H9 (cell line): ENCODE measurements around the gene ITGB8. TPM values are rescaled to one million over a fixed set of nuclear protein-coding genes. Genes with fewer than 3 reads are reported as not detected.

Experiments used
- DNase-seq: peaks from one replicate; pipeline ENCODE4 v3.0.0-alpha.2; 2017
- H2AFZ ChIP-seq: one replicate; pipeline ENCODE4 v1.6.1; 2013; ENCODE audit warnings: mild to moderate bottlenecking, low read length, control low read depth, moderate library complexity
- H2AK5ac ChIP-seq: 2 replicates; pipeline ENCODE4 v1.6.1; 2013; ENCODE audit warnings: low read length, control low read depth, mixed read lengths; ENCODE audit not compliant: insufficient read length
- H2BK120ac ChIP-seq: one replicate; pipeline ENCODE4 v1.6.1; 2013; ENCODE audit warnings: low read depth, mild to moderate bottlenecking, low read length, control low read depth, inconsistent platforms; ENCODE audit not compliant: poor library complexity, severe bottlenecking
- H2BK12ac ChIP-seq: 2 replicates; pipeline ENCODE4 v1.6.1; 2013; ENCODE audit warnings: low read length, control low read depth, mixed read lengths, low read depth; ENCODE audit not compliant: insufficient read length
- H2BK15ac ChIP-seq: 2 replicates; pipeline ENCODE4 v1.6.1; 2013; ENCODE audit warnings: low read depth, low read length, control low read depth
- H2BK20ac ChIP-seq: one replicate; pipeline ENCODE4 v1.6.1; 2013; ENCODE audit warnings: low read depth, mild to moderate bottlenecking, low read length, control low read depth, inconsistent platforms; ENCODE audit not compliant: poor library complexity, severe bottlenecking
- H2BK5ac ChIP-seq: 2 replicates; pipeline ENCODE4 v1.6.1; 2013; ENCODE audit warnings: low read length, control low read depth, mixed read lengths; ENCODE audit not compliant: insufficient read length
- H3K14ac ChIP-seq: 2 replicates; pipeline ENCODE4 v1.6.1; 2013; ENCODE audit warnings: low read length, control low read depth; ENCODE audit not compliant: insufficient read depth
- H3K18ac ChIP-seq: 2 replicates; pipeline ENCODE4 v1.6.1; 2013; ENCODE audit warnings: low read depth, mild to moderate bottlenecking, mixed read lengths, low read length, control low read depth; ENCODE audit not compliant: insufficient read length
- H3K23ac ChIP-seq: 2 replicates; pipeline ENCODE4 v1.6.1; 2013; ENCODE audit warnings: low read length, control low read depth, mixed read lengths, low read depth; ENCODE audit not compliant: insufficient read length
- H3K23me2 ChIP-seq: 2 replicates; pipeline ENCODE4 v1.6.1; 2013; ENCODE audit warnings: low read depth, mild to moderate bottlenecking, mixed read lengths, low read length, control low read depth; ENCODE audit not compliant: insufficient read length, poor library complexity, severe bottlenecking
- H3K27ac ChIP-seq: 2 replicates; pipeline ENCODE4 v1.5.1; 2013; ENCODE audit warnings: low read length, control low read depth, mixed read lengths, low read depth; ENCODE audit not compliant: insufficient read length
- H3K27me3 ChIP-seq: 2 replicates; pipeline ENCODE4 v1.6.1; 2013; ENCODE audit warnings: low read length, control low read depth, inconsistent platforms; ENCODE audit not compliant: insufficient read depth
- H3K4ac ChIP-seq: 2 replicates; pipeline ENCODE4 v1.6.1; 2013; ENCODE audit warnings: low read depth, mild to moderate bottlenecking, control low read depth, inconsistent platforms, low read length, moderate library complexity
- H3K4me1 ChIP-seq: 2 replicates; pipeline ENCODE4 v1.6.1; 2013; ENCODE audit warnings: low read length, control low read depth, inconsistent platforms; ENCODE audit not compliant: insufficient read depth
- H3K4me2 ChIP-seq: 2 replicates; pipeline ENCODE4 v1.6.1; 2013; ENCODE audit warnings: low read length, control low read depth, mixed read lengths; ENCODE audit not compliant: insufficient read length, insufficient read depth
- H3K56ac ChIP-seq: 2 replicates; pipeline ENCODE4 v1.6.1; 2013; ENCODE audit warnings: low read depth, mild to moderate bottlenecking, mixed read lengths, low read length, control low read depth; ENCODE audit not compliant: insufficient read length
- H3K79me1 ChIP-seq: 2 replicates; pipeline ENCODE4 v1.6.1; 2013; ENCODE audit warnings: low read depth, mild to moderate bottlenecking, moderate library complexity, low read length, control low read depth, inconsistent platforms; ENCODE audit not compliant: insufficient read depth, poor library complexity, severe bottlenecking
- H3K79me2 ChIP-seq: 2 replicates; pipeline ENCODE4 v1.6.1; 2013; ENCODE audit warnings: low read length, control low read depth, inconsistent platforms; ENCODE audit not compliant: insufficient read depth
- H3K9ac ChIP-seq: 2 replicates; pipeline ENCODE4 v1.6.1; 2013; ENCODE audit warnings: low read length, control low read depth, mixed read lengths; ENCODE audit not compliant: insufficient read length; ENCODE audit errors: extremely low read depth
- H3K9me3 ChIP-seq: one replicate; pipeline ENCODE4 v1.6.1; 2013; ENCODE audit warnings: low read depth, low read length, inconsistent platforms; ENCODE audit not compliant: control insufficient read depth
- H3T11ph ChIP-seq: one replicate; pipeline ENCODE4 v1.6.1; 2013; ENCODE audit warnings: mild to moderate bottlenecking, low read length, control low read depth, inconsistent platforms
- H4K20me1 ChIP-seq: one replicate; pipeline ENCODE4 v1.6.1; 2013; ENCODE audit not compliant: control insufficient read depth, insufficient read length, insufficient read depth
- H4K5ac ChIP-seq: 2 replicates; pipeline ENCODE4 v1.6.1; 2013; ENCODE audit warnings: low read depth, mild to moderate bottlenecking, mixed read lengths, low read length, control low read depth; ENCODE audit not compliant: insufficient read length
- H4K8ac ChIP-seq: replicated peaks from 2 replicates; pipeline ENCODE4 v1.6.1; 2013; ENCODE audit warnings: low read length, control low read depth, mixed read lengths, low read depth; ENCODE audit not compliant: insufficient read length
- H4K91ac ChIP-seq: 2 replicates; pipeline ENCODE4 v1.6.1; 2013; ENCODE audit warnings: low read depth, mild to moderate bottlenecking, moderate library complexity, mixed read lengths, low read length, control low read depth; ENCODE audit not compliant: insufficient read length
- H3K27ac Mint-ChIP-seq, 3 experiments: 2 replicates in 2 of 3; 3 replicates in 1 of 3; pipeline ENCODE4 v1.8.0; 2020 to 2021; ENCODE audit warnings: mixed read lengths in 3 of 3, mild to moderate bottlenecking in 1 of 3, moderate library complexity in 1 of 3
- H3K27me3 Mint-ChIP-seq: 2 replicates; pipeline ENCODE4 v1.8.0; 2021; ENCODE audit warnings: low read depth, mild to moderate bottlenecking, moderate library complexity, mixed read lengths
- H3K36me3 Mint-ChIP-seq, 3 experiments: 2 replicates in 2 of 3; 3 replicates in 1 of 3; pipeline ENCODE4 v1.8.0; 2020 to 2021; ENCODE audit warnings: low read depth in 3 of 3, mixed read lengths in 3 of 3; ENCODE audit not compliant: insufficient read depth in 1 of 3
- H3K4me1 Mint-ChIP-seq, 2 experiments: 2 replicates each; pipeline ENCODE4 v1.8.0; 2020; ENCODE audit warnings: mixed read lengths in 2 of 2
- H3K4me3 Mint-ChIP-seq, 2 experiments: 2 replicates in 1 of 2; 3 replicates in 1 of 2; pipeline ENCODE4 v1.8.0; 2020 to 2021; ENCODE audit warnings: mild to moderate bottlenecking in 2 of 2, mixed read lengths in 2 of 2, moderate library complexity in 1 of 2
- H3K9me3 Mint-ChIP-seq, 2 experiments: 2 replicates in 1 of 2; 3 replicates in 1 of 2; pipeline ENCODE4 v1.8.0; 2020; ENCODE audit warnings: mild to moderate bottlenecking in 2 of 2, mixed read lengths in 2 of 2, moderate library complexity in 1 of 2
- WGBS: extraction: QIAGEN DNeasy Blood & Tissue Kit; methylation state at CpG from one replicate; pipeline ENCODE4 v1.1.7; 2013; ENCODE audit warnings: missing lambda C conversion rate, low lambda C conversion rate, mixed read lengths; ENCODE audit not compliant: insufficient read length; ENCODE audit errors: extremely low coverage; 5-methylcytosine and 5-hydroxymethylcytosine counted together
- total RNA-seq: library from RNA; stranded (reverse); gene quantifications from 2 replicates; pipeline ENCODE4 v1.2.1, GENCODE V29; 2021
- TF ChIP-seq, protein P1 (sequence below): fragments of 200-600 bp; sonication (generic); conservative IDR thresholded peaks from 3 replicates; pipeline ENCODE4 v1.8.0; 2021; ENCODE audit warnings: antibody characterized with exemption, mild to moderate bottlenecking

ITGB8 gene
- total RNA-seq, 1 experiment from 2014 or later, result 7.6 TPM

DNA sequence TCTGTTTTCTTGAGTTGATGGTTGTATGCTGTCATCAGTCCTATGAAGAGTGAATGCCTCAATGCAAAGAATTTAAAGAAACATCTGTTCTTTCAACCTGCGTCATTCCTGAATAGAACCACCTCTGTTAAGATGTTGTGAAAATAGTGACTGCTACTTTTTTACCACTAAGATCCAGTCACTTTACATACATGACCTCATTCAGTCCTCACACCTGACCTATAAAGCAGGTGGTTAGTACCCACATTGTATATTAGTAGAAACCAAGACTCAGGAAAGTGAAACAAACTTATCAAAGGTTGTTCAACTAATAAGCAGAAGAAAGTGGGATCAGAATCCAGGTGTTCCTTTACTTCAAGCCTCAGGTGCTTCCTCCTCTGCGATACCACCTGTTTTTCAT, 64.8 kb downstream of the ITGB8 start:
- no peak overlapping the region for H3K56ac ChIP-seq
- WGBS, result no CpG with 5 or more reads among the region's 2 CpGs
- H2AK5ac ChIP-seq, result no peak overlapping the region
- Mint-ChIP-seq H3K9me3 (no peaks in the 10 kb centered on the region), H3K4me1 (no peaks in the 10 kb centered on the region), H3K36me3 (peaks cover 0 to 5% (median 0%) of the 10 kb centered on the region in 3 experiments; a peak in 1 of 7 replicates), H3K27ac (no peak overlapping the region), H3K4me3 (no peak overlapping the region), H3K27me3 (no peaks in the 10 kb centered on the region)
- H2BK120ac ChIP-seq, result no peak overlapping the region
- no peak overlapping the region for H2BK20ac ChIP-seq
- no peak overlapping the region for H3T11ph ChIP-seq
- H3K23ac ChIP-seq, result no peak overlapping the region
- no peak overlapping the region for H2BK5ac ChIP-seq
- DNase-seq, result no peak
- H3K4me1 ChIP-seq, result no peaks in the 10 kb centered on the region
- H4K5ac ChIP-seq, result no peak overlapping the region
- H2AFZ ChIP-seq, result no peak overlapping the region
- H3K79me1 ChIP-seq, result no peaks in the 10 kb centered on the region
- no peak overlapping the region for H3K9ac ChIP-seq
- H3K18ac ChIP-seq, result no peak overlapping the region
- H3K79me2 ChIP-seq, result no peaks in the 10 kb centered on the region
- H4K8ac ChIP-seq, result no peak overlapping the region
- H2BK12ac ChIP-seq, result no peak overlapping the region
- H3K27ac ChIP-seq, result no peak overlapping the region
- H3K4ac ChIP-seq, result no peak overlapping the region
- H2BK15ac ChIP-seq, result no peak overlapping the region
- TF ChIP-seq, protein P1, sequence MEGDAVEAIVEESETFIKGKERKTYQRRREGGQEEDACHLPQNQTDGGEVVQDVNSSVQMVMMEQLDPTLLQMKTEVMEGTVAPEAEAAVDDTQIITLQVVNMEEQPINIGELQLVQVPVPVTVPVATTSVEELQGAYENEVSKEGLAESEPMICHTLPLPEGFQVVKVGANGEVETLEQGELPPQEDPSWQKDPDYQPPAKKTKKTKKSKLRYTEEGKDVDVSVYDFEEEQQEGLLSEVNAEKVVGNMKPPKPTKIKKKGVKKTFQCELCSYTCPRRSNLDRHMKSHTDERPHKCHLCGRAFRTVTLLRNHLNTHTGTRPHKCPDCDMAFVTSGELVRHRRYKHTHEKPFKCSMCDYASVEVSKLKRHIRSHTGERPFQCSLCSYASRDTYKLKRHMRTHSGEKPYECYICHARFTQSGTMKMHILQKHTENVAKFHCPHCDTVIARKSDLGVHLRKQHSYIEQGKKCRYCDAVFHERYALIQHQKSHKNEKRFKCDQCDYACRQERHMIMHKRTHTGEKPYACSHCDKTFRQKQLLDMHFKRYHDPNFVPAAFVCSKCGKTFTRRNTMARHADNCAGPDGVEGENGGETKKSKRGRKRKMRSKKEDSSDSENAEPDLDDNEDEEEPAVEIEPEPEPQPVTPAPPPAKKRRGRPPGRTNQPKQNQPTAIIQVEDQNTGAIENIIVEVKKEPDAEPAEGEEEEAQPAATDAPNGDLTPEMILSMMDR, result no peak
- no peaks in the 10 kb centered on the region for H4K20me1 ChIP-seq
- H3K9me3 ChIP-seq, result no peaks in the 10 kb centered on the region
- no peaks in the 10 kb centered on the region for H3K23me2 ChIP-seq
- H3K4me2 ChIP-seq, result no peak overlapping the region
- no peak overlapping the region for H4K91ac ChIP-seq
- no peak overlapping the region for H3K14ac ChIP-seq
- no peaks in the 10 kb centered on the region for H3K27me3 ChIP-seq
